Hepatocyte (in vitro differentiated cells): Measurements from ENCODE around the gene FRMD3. TPM values are rescaled to one million over a fixed set of nuclear protein-coding genes. Genes with fewer than 3 reads are reported as not detected.
A peak's percentile ranks its signal among the peaks of the same experiment; 100 is the strongest.

Experiments used
- DNase-seq: peaks from one replicate; pipeline ENCODE4 v3.0.0-alpha.2; 2016; ENCODE audit warnings: low spot score
- H2AFZ ChIP-seq: fragments of 200-600 bp; sonication (generic); 2 replicates; pipeline ENCODE4 v1.6.0; 2016; ENCODE audit warnings: antibody characterized with exemption, mild to moderate bottlenecking
- H3K27ac ChIP-seq: fragments of 200-600 bp; sonication (generic); 2 replicates; pipeline ENCODE4 v1.5.1; 2016; ENCODE audit warnings: mild to moderate bottlenecking
- H3K27me3 ChIP-seq: fragments of 200-600 bp; sonication (generic); 2 replicates; pipeline ENCODE4 v1.6.1; 2016
- H3K36me3 ChIP-seq: fragments of 200-600 bp; sonication (generic); replicated peaks from 2 replicates; pipeline ENCODE4 v1.5.1; 2016; ENCODE audit warnings: low read depth; ENCODE audit not compliant: insufficient read depth
- H3K4me1 ChIP-seq: fragments of 200-600 bp; sonication (generic); 2 replicates; pipeline ENCODE4 v1.5.1; 2016; ENCODE audit warnings: mild to moderate bottlenecking, moderate library complexity; ENCODE audit not compliant: insufficient read depth
- H3K4me2 ChIP-seq: fragments of 200-600 bp; sonication (generic); 2 replicates; pipeline ENCODE4 v1.6.0; 2016
- H3K4me3 ChIP-seq: fragments of 200-600 bp; sonication (generic); 2 replicates; pipeline ENCODE4 v1.5.1; 2016; ENCODE audit warnings: mild to moderate bottlenecking
- H3K79me2 ChIP-seq: fragments of 200-600 bp; sonication (generic); 2 replicates; pipeline ENCODE4 v1.6.0; 2017; ENCODE audit warnings: mild to moderate bottlenecking
- H3K9me2 ChIP-seq: fragments of 200-600 bp; sonication (generic); replicated peaks from 2 replicates; pipeline ENCODE4 v1.6.0; 2017; ENCODE audit warnings: mild to moderate bottlenecking; ENCODE audit not compliant: insufficient read depth
- H3K9me3 ChIP-seq: fragments of 200-600 bp; sonication (generic); 2 replicates; pipeline ENCODE4 v1.5.1; 2016; ENCODE audit warnings: low read depth, mild to moderate bottlenecking
- H4K20me1 ChIP-seq: fragments of 200-600 bp; sonication (generic); 2 replicates; pipeline ENCODE4 v1.6.0; 2016; ENCODE audit warnings: mild to moderate bottlenecking; ENCODE audit not compliant: insufficient read depth, poor library complexity, severe bottlenecking
- CTCF ChIP-seq: fragments of 200-600 bp; sonication (generic); IDR thresholded peaks from 2 replicates; pipeline ENCODE4 v1.5.1; 2016; ENCODE audit warnings: antibody characterized with exemption, mild to moderate bottlenecking; ENCODE audit not compliant: poor library complexity
- EZH2 ChIP-seq: fragments of 200-600 bp; sonication (generic); IDR thresholded peaks from 2 replicates; pipeline ENCODE4 v1.6.1; 2016; ENCODE audit warnings: antibody characterized with exemption, mild to moderate bottlenecking, borderline replicate concordance
- EZH2phosphoT487 ChIP-seq: fragments of 200-600 bp; sonication (generic); IDR thresholded peaks from one replicate; pipeline ENCODE4 v1.6.1; 2018; ENCODE audit warnings: antibody characterized with exemption, mild to moderate bottlenecking, low read depth, moderate library complexity; ENCODE audit not compliant: unreplicated experiment, severe bottlenecking
- WGBS: methylation state at CpG from one replicate; pipeline ENCODE4 v1.1.6; 2016; ENCODE audit warnings: low lambda C conversion rate; ENCODE audit errors: missing lambda C conversion rate; 5-methylcytosine and 5-hydroxymethylcytosine counted together
- polyA plus RNA-seq: library from polyadenylated mRNA; unstranded; fragments of >200 nt; fragmentation: Nextera tagmentation; extraction: Ambion mirVana; gene quantifications from 2 replicates; pipeline ENCODE4 v1.2.1, GENCODE V29; 2016
- total RNA-seq: library from RNA; depleted of rRNA; stranded (reverse); fragments of >200 nt; gene quantifications from 2 replicates; pipeline ENCODE4 v1.2.3, GENCODE V29; 2014

FRMD3 gene
- total and polyA plus RNA-seq, 2 experiments from 2014 or later, result 3.9 to 7.0 TPM

- Histone ChIP-seq H3K36me3 (no peaks in the 10 kb centered on the region), H3K27ac (no peak overlapping the region), H3K9me3 (no peaks in the 10 kb centered on the region), H3K9me2 (no peaks in the 10 kb centered on the region), H4K20me1 (no peaks in the 10 kb centered on the region), H3K27me3 (no peaks in the 10 kb centered on the region), H3K4me2 (no peak overlapping the region), H3K4me3 (no peak overlapping the region), H2AFZ (no peak overlapping the region), H3K4me1 (peaks cover 8% of the 10 kb centered on the region), H3K79me2 (no peaks in the 10 kb centered on the region)
- peak; percentile 39 for DNase-seq
- WGBS, result 60% methylated on average over 11 of the region's 11 CpGs
- TF ChIP-seq CTCF, result no peak
- no peak for TF ChIP-seq EZH2
- TF ChIP-seq EZH2phosphoT487, result no peak
These were observed 271.3 kb downstream of the FRMD3 start for GRCh38 chr9:83266666-83267496.

GRCh38 chr9:83266331-83266665 is 271.9 kb downstream of the FRMD3 start:
- DNase-seq, result no peak
- Histone ChIP-seq H3K4me1 (peaks cover 8% of the 10 kb centered on the region), H3K79me2 (no peaks in the 10 kb centered on the region), H3K9me3 (no peaks in the 10 kb centered on the region), H4K20me1 (no peaks in the 10 kb centered on the region), H3K27me3 (no peaks in the 10 kb centered on the region), H3K9me2 (no peaks in the 10 kb centered on the region), H2AFZ (no peak overlapping the region), H3K4me3 (no peak overlapping the region), H3K4me2 (no peak overlapping the region), H3K27ac (no peak overlapping the region), H3K36me3 (no peaks in the 10 kb centered on the region)
- TF ChIP-seq CTCF (no peak), EZH2phosphoT487 (no peak), EZH2 (no peak)
- WGBS, result 66% methylated on average over 2 of the region's 2 CpGs

GRCh38 chr9:83264315-83264714 is 273.9 kb downstream of the FRMD3 start:
- DNase-seq, result no peak
- no peaks in the 10 kb centered on the region for H3K27me3 ChIP-seq
- no peaks in the 10 kb centered on the region for H3K9me3 ChIP-seq
- 97% methylated on average over 2 of the region's 2 CpGs for WGBS
- H3K27ac ChIP-seq, result no peak overlapping the region
- no peaks in the 10 kb centered on the region for H3K79me2 ChIP-seq
- no peak overlapping the region for H3K4me3 ChIP-seq
- H2AFZ ChIP-seq, result no peak overlapping the region
- H3K4me1 ChIP-seq, result peaks cover 8% of the 10 kb centered on the region
- H3K9me2 ChIP-seq, result no peaks in the 10 kb centered on the region
- no peak overlapping the region for H3K4me2 ChIP-seq
- no peaks in the 10 kb centered on the region for H4K20me1 ChIP-seq
- TF ChIP-seq EZH2 (no peak), EZH2phosphoT487 (no peak), CTCF (no peak)
- H3K36me3 ChIP-seq, result no peaks in the 10 kb centered on the region
